Spleen (tissue), 7 donors: Measurements from ENCODE around the gene CHD6.

Experiments
- POLR2A ChIP-seq, 3 donors: fragments of 450-650 bp; IDR thresholded peaks; one replicate each; pipeline ENCODE4 v1.5.1; 2017; ENCODE audit warnings: antibody characterized with exemption in 3 of 3, mild to moderate bottlenecking in 1 of 3
- POLR2AphosphoS5 ChIP-seq, 3 donors: sonication (generic); formaldehyde crosslinking; IDR thresholded peaks; one replicate each; pipeline ENCODE4 v1.5.1; 2017; ENCODE audit warnings: antibody characterized with exemption in 3 of 3
- TF ChIP-seq, protein P1 (sequence below), 11 experiments: fragments of 200-600 bp in 7 of 11; fragments of 450-650 bp in 4 of 11; sonication (generic) in 4 of 11; IDR thresholded peaks in 8 of 11; conservative IDR thresholded peaks in 3 of 11; 1 replicate in 7 of 11; 2 replicates in 4 of 11; pipeline versions ENCODE4 v1.4.0 to v1.8.0; 2016 to 2021; ENCODE audit warnings: antibody characterized with exemption in 11 of 11, inconsistent platforms in 4 of 11, mild to moderate bottlenecking in 1 of 11
- donor health status: DM: no; HTN: no; CAD: no; lungs with moderate emphysema.
- donor health status: DM: no; HTN: no; CAD: no.
- donor health status: DM: no; HTN: no; CAD: no.

DNA sequence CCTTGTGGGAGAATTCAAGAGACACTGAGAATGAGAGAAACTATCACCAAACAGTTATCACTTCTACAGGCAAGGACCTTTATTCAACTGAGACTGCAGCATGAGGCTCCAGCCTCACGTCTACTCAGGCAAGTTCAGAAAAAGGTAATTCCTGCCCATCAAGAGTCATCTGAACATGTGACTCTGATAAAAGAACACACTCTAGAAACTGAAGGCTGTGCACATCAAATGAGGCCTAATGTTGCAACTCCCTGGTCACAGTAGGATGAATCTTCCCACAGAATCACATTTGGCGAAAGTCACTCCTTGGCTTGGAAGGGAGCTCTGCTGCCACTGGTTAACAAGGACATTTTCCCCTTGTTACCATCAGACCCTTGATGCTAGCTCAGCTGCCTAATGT, 180.3 kb downstream of the CHD6 start:
- TF ChIP-seq, protein P1, sequence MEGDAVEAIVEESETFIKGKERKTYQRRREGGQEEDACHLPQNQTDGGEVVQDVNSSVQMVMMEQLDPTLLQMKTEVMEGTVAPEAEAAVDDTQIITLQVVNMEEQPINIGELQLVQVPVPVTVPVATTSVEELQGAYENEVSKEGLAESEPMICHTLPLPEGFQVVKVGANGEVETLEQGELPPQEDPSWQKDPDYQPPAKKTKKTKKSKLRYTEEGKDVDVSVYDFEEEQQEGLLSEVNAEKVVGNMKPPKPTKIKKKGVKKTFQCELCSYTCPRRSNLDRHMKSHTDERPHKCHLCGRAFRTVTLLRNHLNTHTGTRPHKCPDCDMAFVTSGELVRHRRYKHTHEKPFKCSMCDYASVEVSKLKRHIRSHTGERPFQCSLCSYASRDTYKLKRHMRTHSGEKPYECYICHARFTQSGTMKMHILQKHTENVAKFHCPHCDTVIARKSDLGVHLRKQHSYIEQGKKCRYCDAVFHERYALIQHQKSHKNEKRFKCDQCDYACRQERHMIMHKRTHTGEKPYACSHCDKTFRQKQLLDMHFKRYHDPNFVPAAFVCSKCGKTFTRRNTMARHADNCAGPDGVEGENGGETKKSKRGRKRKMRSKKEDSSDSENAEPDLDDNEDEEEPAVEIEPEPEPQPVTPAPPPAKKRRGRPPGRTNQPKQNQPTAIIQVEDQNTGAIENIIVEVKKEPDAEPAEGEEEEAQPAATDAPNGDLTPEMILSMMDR (IDR thresholded peaks at IDR 0.05 in 8 of 11, conservative IDR thresholded peaks at IDR 0.05 in 3 of 11): no peak
- TF ChIP-seq POLR2A (IDR thresholded peaks at IDR 0.05): no peak
- TF ChIP-seq POLR2AphosphoS5 (IDR thresholded peaks at IDR 0.05): no peak
